ENCODE measurements around the gene IDNK. TPM values are rescaled to one million over a fixed set of nuclear protein-coding genes. Genes with fewer than 3 reads are reported as not detected.

Gene IDNK
- total RNA-seq, 2 donors from 2014 or later, result 5.0 to 10.3 TPM

DNA sequence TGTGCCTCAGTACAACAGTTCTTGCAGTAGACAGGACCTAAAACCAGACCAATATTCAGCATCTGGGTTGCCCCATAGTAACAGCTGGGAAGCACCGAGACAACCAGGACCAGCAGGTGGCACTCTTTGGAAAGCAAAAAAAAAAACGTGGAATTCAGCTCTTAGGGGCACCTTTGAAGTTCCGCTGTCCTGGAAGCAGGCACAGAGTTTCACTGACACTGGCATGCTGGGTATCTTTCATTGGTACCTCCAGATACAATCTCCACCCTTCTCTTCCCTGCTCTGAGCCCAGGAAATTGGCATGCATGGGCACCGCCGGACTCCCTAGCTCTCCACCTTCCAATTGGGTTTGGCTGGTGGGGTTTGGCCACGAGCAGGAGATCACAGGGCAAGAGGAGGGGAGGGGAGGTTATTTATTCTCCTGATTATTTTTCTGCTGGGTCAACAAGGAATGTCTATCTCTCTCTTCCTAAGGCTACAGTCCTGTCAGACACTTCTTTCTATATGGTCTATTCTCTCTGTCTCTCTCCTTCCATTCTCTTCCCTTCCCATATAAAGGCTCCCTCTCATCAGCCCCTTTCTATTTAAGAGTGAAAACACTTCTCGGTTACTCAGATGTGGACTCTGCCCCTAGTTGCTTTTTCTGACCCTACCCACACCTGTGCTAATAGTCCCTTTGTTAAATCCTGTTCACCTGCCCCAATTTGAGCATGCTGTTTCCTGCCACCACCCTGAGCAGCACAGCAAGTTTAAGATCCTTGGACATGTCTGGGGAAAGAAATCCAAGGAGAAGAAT lies 1.9 kb upstream of the IDNK start:
- ATAC-seq (peak; percentile 15), DNase-seq (peak in 2 of 3 donors; percentile 14 to 33)
- H3K27ac Mint-ChIP-seq, result no peak overlapping the region
- H3K9me3 ChIP-seq (ENCODE audit: control insufficient read depth, low read length, poor library complexity, severe bottlenecking), result no peaks in the 10 kb centered on the region
- H3K36me3 Mint-ChIP-seq (ENCODE audit: low read depth), result no peaks in the 10 kb centered on the region
- peak overlapping the region; percentile 61 for H3K4me3 Mint-ChIP-seq
- H3K4me1 Mint-ChIP-seq, result peaks cover 27% of the 10 kb centered on the region
- H3K27me3 Mint-ChIP-seq, result no peaks in the 10 kb centered on the region

DNA sequence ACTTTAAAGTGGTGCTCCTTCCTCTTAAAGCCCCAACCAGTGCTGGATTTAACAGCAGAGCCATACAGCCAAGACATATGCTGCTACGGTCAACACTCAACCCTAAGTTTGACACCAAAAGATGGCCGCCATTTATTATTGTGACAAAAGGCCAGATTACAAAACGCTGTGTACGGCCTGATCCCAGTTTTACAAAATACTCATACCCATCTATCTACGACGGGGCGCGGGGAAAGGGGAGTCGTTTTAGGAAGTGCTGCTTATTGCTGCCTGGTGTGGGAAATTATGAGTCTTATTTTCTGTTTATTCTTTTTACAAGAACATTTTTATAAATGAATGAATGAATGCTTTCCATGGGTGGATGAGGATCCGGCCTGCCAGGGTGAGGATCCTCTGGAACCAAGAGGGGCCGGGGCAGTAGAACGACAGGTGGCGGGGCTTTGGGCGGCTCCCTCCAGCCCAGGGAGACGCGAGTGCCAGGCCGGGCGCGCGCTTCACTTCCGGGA lies 457 bp upstream of the IDNK start:
- no peaks in the 10 kb centered on the region for H3K27me3 Mint-ChIP-seq
- DNase-seq, result no peak
- H3K4me1 Mint-ChIP-seq, result peaks cover 29% of the 10 kb centered on the region
- H3K4me3 Mint-ChIP-seq, result peak overlapping the region; percentile 93
- peak overlapping the region; percentile 93 for H3K27ac Mint-ChIP-seq
- peak; percentile 64 for ATAC-seq
- no peaks in the 10 kb centered on the region for H3K36me3 Mint-ChIP-seq (ENCODE audit: low read depth)
- no peaks in the 10 kb centered on the region for H3K9me3 ChIP-seq (ENCODE audit: control insufficient read depth, low read length, poor library complexity, severe bottlenecking)

DNA sequence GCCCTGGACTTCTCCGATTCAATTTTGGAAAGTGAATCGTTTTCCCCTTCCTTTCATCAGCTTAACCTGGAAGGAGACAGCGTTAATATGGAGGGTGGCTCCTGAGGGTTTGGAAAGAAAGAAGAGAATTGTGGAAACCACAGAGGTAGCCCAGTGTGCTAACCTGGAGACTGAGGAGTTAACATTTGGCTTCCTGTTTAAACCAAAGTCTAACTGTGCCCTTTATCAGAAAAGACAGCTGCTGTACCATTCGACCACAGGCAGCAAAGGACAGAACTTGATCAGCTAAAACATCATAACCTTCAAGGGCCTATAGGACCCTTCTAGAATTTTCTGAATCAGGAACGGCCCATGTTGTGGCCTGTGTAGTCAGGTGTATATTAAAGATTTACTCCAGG lies 735 bp downstream of the IDNK start:
- Mint-ChIP-seq H3K27ac (peak overlapping the region; percentile 93), H3K27me3 (no peaks in the 10 kb centered on the region), H3K4me3 (peak overlapping the region; percentile 93), H3K36me3 (ENCODE audit: low read depth) (no peaks in the 10 kb centered on the region), H3K4me1 (peaks cover 29% of the 10 kb centered on the region)
- ATAC-seq, result peak; percentile 24
- no peak for DNase-seq
- no peaks in the 10 kb centered on the region for H3K9me3 ChIP-seq (ENCODE audit: control insufficient read depth, low read length, poor library complexity, severe bottlenecking)

DNA sequence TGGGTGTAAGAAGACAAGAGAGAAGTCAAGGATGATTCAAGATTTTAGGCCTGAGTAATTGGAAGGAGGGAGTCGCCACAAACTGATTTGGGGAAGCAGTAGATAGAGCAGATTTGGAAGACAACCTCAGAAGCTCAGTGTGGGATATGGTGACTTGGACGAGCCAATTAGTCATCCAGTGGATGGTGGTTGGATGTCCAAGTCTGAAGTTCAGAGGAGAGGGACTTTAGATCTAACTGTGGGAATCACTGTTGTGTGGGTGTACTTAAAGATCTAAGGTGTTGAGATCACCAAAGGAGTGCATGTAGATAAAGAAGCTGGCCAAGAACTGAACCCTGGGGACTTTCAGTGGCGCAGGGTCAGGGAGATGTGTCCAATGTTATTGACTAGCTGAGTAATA lies 2.2 kb downstream of the IDNK start:
- H3K36me3 Mint-ChIP-seq (ENCODE audit: low read depth), result no peaks in the 10 kb centered on the region
- H3K4me3 Mint-ChIP-seq, result no peak overlapping the region
- H3K4me1 Mint-ChIP-seq, result peaks cover 31% of the 10 kb centered on the region
- no peak for DNase-seq
- no peaks in the 10 kb centered on the region for H3K27me3 Mint-ChIP-seq
- peak overlapping the region; percentile 93 for H3K27ac Mint-ChIP-seq
- no peak for ATAC-seq
- no peaks in the 10 kb centered on the region for H3K9me3 ChIP-seq (ENCODE audit: control insufficient read depth, low read length, poor library complexity, severe bottlenecking)

DNA sequence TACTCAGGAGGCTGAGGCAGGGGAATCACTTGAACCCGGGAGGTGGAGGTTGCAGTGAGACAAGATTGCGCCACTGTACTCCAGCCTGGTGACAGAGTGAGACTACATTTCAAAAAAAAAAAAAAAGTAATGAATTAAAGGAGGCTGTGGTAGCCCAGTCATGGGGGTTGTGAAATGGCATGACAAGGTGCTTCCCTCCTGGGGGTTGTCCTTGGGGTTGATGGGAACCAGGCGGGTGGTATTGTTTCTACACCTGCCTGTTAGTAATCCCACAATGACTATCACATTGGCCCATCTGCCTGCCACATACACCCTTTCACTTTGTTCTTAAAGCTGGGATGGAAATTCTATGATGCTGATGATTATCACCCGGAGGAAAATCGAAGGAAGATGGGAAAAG lies 5.6 kb downstream of the IDNK start:
- no peaks in the 10 kb centered on the region for H3K27me3 Mint-ChIP-seq
- H3K4me1 Mint-ChIP-seq, result peaks cover 23% of the 10 kb centered on the region
- no peak overlapping the region for H3K27ac Mint-ChIP-seq
- no peaks in the 10 kb centered on the region for H3K36me3 Mint-ChIP-seq (ENCODE audit: low read depth)
- H3K9me3 ChIP-seq (ENCODE audit: control insufficient read depth, low read length, poor library complexity, severe bottlenecking), result no peaks in the 10 kb centered on the region
- ATAC-seq (no peak), DNase-seq (no peak)
- no peak overlapping the region for H3K4me3 Mint-ChIP-seq

DNA sequence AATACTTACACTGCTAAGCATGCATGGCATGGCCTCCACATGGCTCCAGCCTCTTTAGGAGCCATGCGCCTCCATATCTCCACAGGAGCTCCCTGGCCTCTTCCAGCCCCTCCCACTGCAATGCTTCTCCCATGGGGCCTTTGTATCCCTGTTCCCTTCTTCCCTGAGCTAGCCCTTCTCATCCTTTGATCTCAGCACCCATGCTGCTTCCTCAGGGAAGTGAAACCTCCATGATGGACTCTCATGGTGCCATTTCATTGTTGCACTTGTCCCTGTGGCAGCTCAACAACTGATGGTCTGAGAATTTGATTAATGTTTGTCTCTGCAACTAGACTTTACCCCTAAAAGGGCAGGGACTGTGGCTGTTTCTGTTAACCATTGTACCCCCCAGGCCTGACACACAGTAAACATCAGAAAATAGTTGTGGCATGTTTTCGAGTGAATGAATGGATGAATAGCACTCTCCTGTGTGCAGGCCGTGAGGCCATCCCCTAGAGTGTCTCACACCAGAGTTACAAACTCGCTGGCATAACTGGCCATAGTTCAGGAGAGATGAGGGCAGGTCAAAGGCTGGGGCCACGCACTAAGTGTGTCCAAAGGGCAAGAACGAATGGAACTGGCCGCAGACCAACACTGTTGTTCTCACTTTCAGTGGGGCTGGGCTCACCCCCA lies 6.6 kb downstream of the IDNK start:
- Mint-ChIP-seq H3K4me1 (peaks cover 17% of the 10 kb centered on the region), H3K27me3 (no peaks in the 10 kb centered on the region), H3K4me3 (no peak overlapping the region), H3K36me3 (ENCODE audit: low read depth) (no peaks in the 10 kb centered on the region), H3K27ac (no peak overlapping the region)
- DNase-seq (no peak), ATAC-seq (no peak)
- no peaks in the 10 kb centered on the region for H3K9me3 ChIP-seq (ENCODE audit: control insufficient read depth, low read length, poor library complexity, severe bottlenecking)

DNA sequence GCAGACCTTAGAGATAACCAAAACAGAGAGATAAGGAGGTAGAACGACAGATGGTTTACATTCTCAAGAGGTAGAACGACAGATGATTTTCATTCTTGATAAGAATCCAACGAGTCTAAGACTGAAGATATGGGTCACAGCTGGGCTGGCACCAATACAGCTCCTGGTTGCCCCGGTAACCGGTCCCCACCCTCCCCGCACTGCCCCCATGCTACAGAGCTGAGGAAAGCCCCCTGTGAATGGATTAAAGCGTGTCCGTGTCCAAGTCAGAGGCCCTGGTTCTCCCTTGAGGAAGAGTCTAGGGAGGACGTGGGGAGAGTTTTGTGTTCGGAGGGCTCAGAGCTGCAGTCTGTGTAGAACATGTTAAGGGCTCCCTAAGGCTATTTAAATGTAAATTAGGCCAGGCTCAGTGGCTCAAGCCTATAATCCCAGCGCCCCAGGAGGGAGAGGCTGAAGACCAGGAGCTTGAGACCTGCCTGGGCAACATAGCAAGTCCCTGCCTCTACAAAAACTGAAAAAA lies 8.1 kb downstream of the IDNK start:
- H3K4me3 Mint-ChIP-seq, result no peak overlapping the region
- no peak for DNase-seq
- H3K27ac Mint-ChIP-seq, result no peak overlapping the region

DNA sequence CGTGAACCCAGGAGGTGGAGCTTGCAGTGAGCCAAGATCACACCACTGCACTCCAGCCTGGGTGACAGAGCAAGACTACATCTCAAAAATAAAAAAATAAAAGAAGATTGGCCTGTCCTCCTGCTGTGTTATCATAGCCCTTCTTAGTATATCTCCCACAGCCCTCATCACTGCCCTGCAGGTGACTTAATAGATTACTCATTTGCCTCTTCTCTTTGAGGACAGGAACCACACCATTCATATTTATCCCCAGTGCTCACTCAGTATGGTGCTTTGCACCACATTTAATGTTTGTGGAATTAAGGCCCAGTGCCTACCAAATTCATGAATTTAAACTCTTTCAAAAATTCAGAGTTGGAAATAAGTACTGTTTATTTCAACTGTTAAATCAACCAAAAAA lies 10.3 kb downstream of the IDNK start:
- Mint-ChIP-seq H3K27ac (no peak overlapping the region), H3K4me1 (peaks cover 5% of the 10 kb centered on the region), H3K27me3 (no peaks in the 10 kb centered on the region), H3K4me3 (no peak overlapping the region), H3K36me3 (ENCODE audit: low read depth) (no peaks in the 10 kb centered on the region)
- no peak for DNase-seq
- ATAC-seq, result no peak
- H3K9me3 ChIP-seq (ENCODE audit: control insufficient read depth, low read length, poor library complexity, severe bottlenecking), result no peaks in the 10 kb centered on the region

More for the DNA sequence above, 8.1 kb downstream of the IDNK start:
- no peak for ATAC-seq
- Mint-ChIP-seq H3K36me3 (ENCODE audit: low read depth) (no peaks in the 10 kb centered on the region), H3K27me3 (no peaks in the 10 kb centered on the region), H3K4me1 (peaks cover 8% of the 10 kb centered on the region)
- H3K9me3 ChIP-seq (ENCODE audit: control insufficient read depth, low read length, poor library complexity, severe bottlenecking), result no peaks in the 10 kb centered on the region

DNA sequence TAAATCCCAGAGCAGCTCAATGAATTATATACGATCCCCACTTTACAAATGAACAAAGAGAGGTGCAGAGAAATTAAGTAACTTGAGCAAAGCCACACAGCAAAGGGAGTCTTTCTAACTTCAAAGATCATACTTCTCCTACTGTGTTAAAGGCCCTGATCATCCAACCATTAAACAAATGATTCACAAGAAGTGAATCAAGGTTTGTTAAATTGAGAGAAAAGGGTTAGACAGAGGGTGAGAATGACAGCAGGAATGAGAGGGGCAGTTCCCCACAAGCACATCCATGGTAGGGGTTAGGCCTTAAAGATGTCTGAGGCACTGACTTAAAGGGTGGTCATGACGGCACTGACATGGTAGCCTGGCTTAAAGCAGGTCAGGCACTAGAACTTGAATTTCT lies 10.7 kb downstream of the IDNK start:
- no peak overlapping the region for H3K4me3 Mint-ChIP-seq
- DNase-seq, result no peak
- no peaks in the 10 kb centered on the region for H3K36me3 Mint-ChIP-seq (ENCODE audit: low read depth)
- peaks cover 5% of the 10 kb centered on the region for H3K4me1 Mint-ChIP-seq
- no peak overlapping the region for H3K27ac Mint-ChIP-seq
- no peaks in the 10 kb centered on the region for H3K27me3 Mint-ChIP-seq
- no peaks in the 10 kb centered on the region for H3K9me3 ChIP-seq (ENCODE audit: control insufficient read depth, low read length, poor library complexity, severe bottlenecking)
- no peak for ATAC-seq

DNA sequence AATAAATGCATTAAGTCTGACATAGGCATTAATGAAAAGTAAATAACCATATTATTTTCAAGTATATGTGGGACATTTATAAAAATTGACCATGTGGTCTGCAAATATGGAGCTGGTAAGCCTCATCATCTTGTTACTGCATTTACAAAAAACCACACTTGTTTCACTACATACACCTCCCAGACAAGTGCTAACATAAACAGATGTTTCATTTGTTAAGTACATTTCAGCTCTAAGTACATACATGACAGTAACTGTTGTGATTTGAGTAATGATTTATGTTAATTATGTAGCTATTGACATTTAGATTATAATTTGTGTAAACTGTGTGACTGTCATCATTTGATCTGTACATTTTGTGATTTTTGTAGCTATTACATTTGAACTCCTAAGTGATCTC lies 13.9 kb downstream of the IDNK start:
- peak overlapping the region; percentile 21 for H3K27ac Mint-ChIP-seq
- DNase-seq (no peak), ATAC-seq (no peak)
- peaks cover 4% of the 10 kb centered on the region for H3K4me1 Mint-ChIP-seq
- no peaks in the 10 kb centered on the region for H3K9me3 ChIP-seq (ENCODE audit: control insufficient read depth, low read length, poor library complexity, severe bottlenecking)
- no peaks in the 10 kb centered on the region for H3K27me3 Mint-ChIP-seq
- no peaks in the 10 kb centered on the region for H3K36me3 Mint-ChIP-seq (ENCODE audit: low read depth)
- H3K4me3 Mint-ChIP-seq, result no peak overlapping the region

DNA sequence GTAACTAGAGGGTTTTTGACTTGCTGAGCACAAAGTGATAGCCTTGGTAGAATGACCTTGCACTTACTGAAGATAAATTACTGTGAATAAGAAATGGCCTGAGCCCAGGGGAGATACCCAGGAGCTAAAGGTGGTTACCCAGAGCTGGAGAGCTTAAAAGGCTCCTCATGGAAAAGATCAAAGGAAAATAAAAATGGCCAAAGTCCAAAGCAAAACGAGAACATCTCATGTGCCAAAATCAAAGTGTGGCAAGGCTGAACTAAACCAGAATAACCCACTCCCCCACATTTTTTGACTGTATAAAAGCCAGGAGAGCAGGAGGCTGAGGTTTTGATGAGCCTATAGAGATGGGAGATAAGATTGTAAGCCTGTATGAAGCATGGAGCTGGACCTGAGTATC lies 14.4 kb downstream of the IDNK start:
- H3K27ac Mint-ChIP-seq, result peak overlapping the region; percentile 21
- no peaks in the 10 kb centered on the region for H3K36me3 Mint-ChIP-seq (ENCODE audit: low read depth)
- DNase-seq, result no peak
- H3K27me3 Mint-ChIP-seq, result no peaks in the 10 kb centered on the region
- H3K4me1 Mint-ChIP-seq, result no peaks in the 10 kb centered on the region
- no peak for ATAC-seq
- H3K4me3 Mint-ChIP-seq, result no peak overlapping the region
- no peaks in the 10 kb centered on the region for H3K9me3 ChIP-seq (ENCODE audit: control insufficient read depth, low read length, poor library complexity, severe bottlenecking)

DNA sequence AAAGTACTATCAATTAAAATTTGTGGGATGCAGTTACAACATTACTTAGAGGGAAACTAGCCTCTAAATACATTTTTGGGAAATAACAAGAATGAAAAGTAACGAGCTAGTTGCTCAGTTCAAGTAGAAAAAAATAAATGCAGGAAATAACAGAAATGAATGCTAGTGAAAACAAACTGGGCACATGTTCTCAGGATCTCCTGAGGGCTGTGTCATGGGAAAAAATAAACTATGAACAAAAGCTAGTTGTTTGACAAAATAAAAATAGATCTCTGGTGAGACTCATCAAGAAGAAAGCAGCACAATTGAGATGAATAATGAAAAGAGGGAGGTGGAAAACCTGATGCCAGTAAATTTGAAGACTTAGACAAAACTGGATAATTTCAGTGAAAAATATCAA lies 16.3 kb downstream of the IDNK start:
- Mint-ChIP-seq H3K4me1 (peaks cover 3% of the 10 kb centered on the region), H3K27me3 (no peaks in the 10 kb centered on the region), H3K27ac (peak overlapping the region; percentile 74), H3K4me3 (no peak overlapping the region), H3K36me3 (ENCODE audit: low read depth) (peaks cover 4% of the 10 kb centered on the region)
- DNase-seq (no peak), ATAC-seq (no peak)
- H3K9me3 ChIP-seq (ENCODE audit: control insufficient read depth, low read length, poor library complexity, severe bottlenecking), result no peaks in the 10 kb centered on the region

DNA sequence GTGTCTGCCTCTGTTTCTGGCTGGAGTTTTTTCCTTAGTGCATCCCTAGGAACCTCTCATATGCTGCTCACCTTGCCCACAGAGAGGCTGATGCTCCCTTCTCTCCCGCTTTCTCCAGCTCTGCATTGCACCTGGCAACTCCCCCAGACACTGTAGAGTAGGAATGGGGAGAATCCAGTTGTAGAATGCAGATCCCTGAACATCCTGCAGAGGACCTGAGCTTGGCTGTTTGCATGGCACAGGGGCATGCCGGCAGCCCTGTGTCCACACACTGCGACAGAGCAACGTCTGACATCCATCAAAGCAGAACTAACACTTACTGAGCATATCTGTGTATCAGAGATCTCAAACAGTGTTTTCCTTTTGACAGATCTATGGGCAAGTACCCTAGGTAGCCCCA lies 19.9 kb downstream of the IDNK start:
- H3K27ac Mint-ChIP-seq, result no peak overlapping the region

More for the DNA sequence above, 19.9 kb downstream of the IDNK start:
- Mint-ChIP-seq H3K27me3 (no peaks in the 10 kb centered on the region), H3K4me1 (peaks cover 5% of the 10 kb centered on the region), H3K36me3 (ENCODE audit: low read depth) (peaks cover 4% of the 10 kb centered on the region), H3K4me3 (no peak overlapping the region)
- H3K9me3 ChIP-seq (ENCODE audit: control insufficient read depth, low read length, poor library complexity, severe bottlenecking), result no peaks in the 10 kb centered on the region
- ATAC-seq (no peak), DNase-seq (no peak)

All from T-helper 17 cell (primary cell).